ENCODE measurements around the gene TMEM198. TPM values are rescaled to one million over a fixed set of nuclear protein-coding genes. Genes with fewer than 3 reads are reported as not detected.

Gene TMEM198
- total RNA-seq, 4 donors from 2014 or later = 1.9 to 6.2 (median 2.9) TPM

GRCh38 chr2:219497495-219498279, 46.1 kb upstream of the TMEM198 start:
- ATAC-seq (ENCODE audit: low FRiP score) (peak; percentile 82), DNase-seq (ENCODE audit: low spot score) (peak; percentile 70)
- no peak for TF ChIP-seq CTCF (IDR thresholded peaks at IDR 0.05)

- TF ChIP-seq CTCF (IDR thresholded peaks at IDR 0.05) = no peak
- ATAC-seq (ENCODE audit: low FRiP score) (peak; percentile 93), DNase-seq (ENCODE audit: low spot score) (peak; percentile 94)
These were observed 45.4 kb upstream of the TMEM198 start, which contains the start of gene GMPPA for GRCh38 chr2:219498280-219499057. GMPPA (plus strand) TSS chr2:219498891; CDS start chr2:219499976, 1,085 bp downstream.

GRCh38 chr2:219499058-219499307, 44.8 kb upstream of the TMEM198 start:
- ATAC-seq (ENCODE audit: low FRiP score) = no peak
- TF ChIP-seq CTCF (IDR thresholded peaks at IDR 0.05) = no peak
- DNase-seq (ENCODE audit: low spot score) = no peak

- ATAC-seq (ENCODE audit: low FRiP score) (no peak), DNase-seq (ENCODE audit: low spot score) (no peak)
- TF ChIP-seq CTCF (IDR thresholded peaks at IDR 0.05) = no peak
These were observed 44.3 kb upstream of the TMEM198 start for GRCh38 chr2:219499555-219499954.

- no peak for DNase-seq (ENCODE audit: low spot score)
- no peak for ATAC-seq (ENCODE audit: low FRiP score)
- no peak for TF ChIP-seq CTCF (IDR thresholded peaks at IDR 0.05)
These were observed 43.7 kb upstream of the TMEM198 start for GRCh38 chr2:219500135-219500534.

- DNase-seq (ENCODE audit: low spot score) (no peak), ATAC-seq (ENCODE audit: low FRiP score) (no peak)
- TF ChIP-seq CTCF (IDR thresholded peaks at IDR 0.05) = no peak
These were observed 42.0 kb upstream of the TMEM198 start for GRCh38 chr2:219501849-219502248.
